Testis (tissue), 5 donors: Measurements from ENCODE around the gene C1QBP. TPM values are rescaled to one million over a fixed set of nuclear protein-coding genes. Genes with fewer than 3 reads are reported as not detected.

Source experiments
- DNase-seq: peaks from one replicate; pipeline ENCODE4 v3.0.0-alpha.2; 2019
- H3K27ac ChIP-seq, 2 donors: fragments of 200-600 bp; sonication (generic); one replicate each; pipeline ENCODE4 v1.5.1; 2019
- H3K27me3 ChIP-seq: fragments of 200-600 bp; sonication (generic); one replicate; pipeline ENCODE4 v1.5.1; 2019
- H3K36me3 ChIP-seq: fragments of 200-600 bp; sonication (generic); one replicate; pipeline ENCODE4 v1.5.1; 2017; ENCODE audit warnings: low read depth; ENCODE audit errors: missing control alignments
- H3K4me1 ChIP-seq: fragments of 200-600 bp; sonication (generic); one replicate; pipeline ENCODE4 v1.5.1; 2019
- H3K4me3 ChIP-seq, 2 donors: fragments of 200-600 bp; sonication (generic); one replicate each; pipeline ENCODE4 v1.5.1; 2017 to 2019
- H3K9me3 ChIP-seq: fragments of 200-600 bp; sonication (generic); one replicate; pipeline ENCODE4 v1.5.1; 2017
- CTCF ChIP-seq, 3 experiments: fragments of 450-650 bp in 2 of 3; fragments of 200-600 bp in 1 of 3; sonication (generic) in 1 of 3; IDR thresholded peaks; one replicate each; pipeline ENCODE4 v1.5.1; 2016 to 2019; ENCODE audit warnings: antibody characterized with exemption in 3 of 3, mild to moderate bottlenecking in 2 of 3, moderate library complexity in 1 of 3
- POLR2A ChIP-seq: fragments of 450-650 bp; IDR thresholded peaks from one replicate; pipeline ENCODE4 v1.6.1; 2017; ENCODE audit warnings: antibody characterized with exemption, mild to moderate bottlenecking, moderate library complexity
- WGBS, 2 donors: methylation state at CpG; one replicate each; pipeline ENCODE4 v1.1.5; 2018; 5-methylcytosine and 5-hydroxymethylcytosine counted together
- intact Hi-C: fragments of 100-400 bp; cut with DNase I; formaldehyde crosslinking; loops from one replicate; pipeline ENCODE4 v1.15.1; 2023; ENCODE audit warnings: low total_unique reads
- long read RNA-seq, 2 donors: transcript quantifications; one replicate each; lab custom pipeline, GENCODE V29; 2026
- polyA plus RNA-seq: library from polyadenylated mRNA; stranded (reverse); fragments of 350-450 nt; fragmentation: Illumina TruSeq; extraction: RNeasy Lipid Tissue Mini Kit (QIAGEN cat#74804); gene quantifications from one replicate; pipeline ENCODE4 v1.2.3, GENCODE V29; 2014; ENCODE audit warnings: low read depth, low replicate concordance; ENCODE audit not compliant: insufficient read depth
- total RNA-seq, 2 donors: library from RNA; depleted of rRNA; stranded (reverse); fragments of >200 nt; gene quantifications; one replicate each; pipeline ENCODE4 v1.2.3, GENCODE V29; 2016

C1QBP gene, protein sequence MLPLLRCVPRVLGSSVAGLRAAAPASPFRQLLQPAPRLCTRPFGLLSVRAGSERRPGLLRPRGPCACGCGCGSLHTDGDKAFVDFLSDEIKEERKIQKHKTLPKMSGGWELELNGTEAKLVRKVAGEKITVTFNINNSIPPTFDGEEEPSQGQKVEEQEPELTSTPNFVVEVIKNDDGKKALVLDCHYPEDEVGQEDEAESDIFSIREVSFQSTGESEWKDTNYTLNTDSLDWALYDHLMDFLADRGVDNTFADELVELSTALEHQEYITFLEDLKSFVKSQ
- 100 to 1,000 TPM; 120 to 151 TPM for total RNA-seq
- polyA plus RNA-seq, result 133 TPM
- long read RNA-seq, donor 1, transcript C1QBP-201 (6 exons, 1,169 nt), result major isoform, 130 of 208 reads
- long read RNA-seq, donor 1, partial matches to known transcripts, result 73 of 208 reads
- long read RNA-seq, donor 1, other reads (novel, unspliced or antisense), result 0 of 208 reads
- long read RNA-seq, donor 2, transcript C1QBP-201 (6 exons, 1,169 nt), result major isoform, 111 of 123 reads
- long read RNA-seq, donor 2, partial matches to known transcripts, result 10 of 123 reads
- long read RNA-seq, donor 2, other reads (novel, unspliced or antisense), result 0 of 123 reads

DNA sequence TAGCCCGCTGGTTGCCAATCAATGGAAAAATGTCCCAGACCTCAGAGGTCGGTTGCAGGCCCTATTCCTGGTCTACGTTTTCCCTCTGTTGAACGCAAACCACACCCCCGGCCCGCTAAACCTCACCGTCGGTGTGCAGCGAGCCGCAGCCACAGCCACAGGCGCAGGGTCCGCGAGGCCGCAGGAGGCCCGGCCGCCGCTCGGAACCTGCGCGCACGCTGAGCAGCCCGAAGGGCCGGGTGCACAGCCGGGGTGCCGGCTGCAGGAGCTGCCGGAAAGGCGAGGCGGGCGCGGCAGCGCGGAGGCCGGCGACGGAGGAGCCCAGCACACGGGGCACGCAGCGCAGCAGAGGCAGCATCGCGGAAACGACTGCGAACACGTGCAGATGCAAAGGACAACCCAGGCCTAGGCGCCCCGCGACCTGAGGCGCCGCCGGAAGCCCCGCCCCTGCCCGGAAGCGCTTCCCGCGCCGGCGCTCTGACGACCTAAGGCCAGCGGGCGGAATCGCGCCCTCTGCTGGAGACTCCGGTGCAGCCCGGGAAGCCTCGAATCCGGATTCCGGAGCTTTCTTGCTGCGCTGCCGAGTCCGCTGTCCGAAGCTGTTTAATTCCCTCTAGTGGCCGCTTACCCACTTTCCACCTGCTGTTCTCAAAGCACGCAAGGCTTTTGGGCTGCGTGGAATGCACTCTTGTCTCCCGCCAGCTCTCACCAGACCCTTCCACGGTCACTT, at the start of gene C1QBP:
Gene C1QBP (minus strand): TSS at position 440 of the 730 bp plus-strand sequence. CDS start 82 bp downstream, at position 358.
- DNase-seq, result peak; percentile 94
- intact Hi-C loops, result no loop called here
- no peaks in the 10 kb centered on the region for H3K36me3 ChIP-seq
- no peaks in the 10 kb centered on the region for H3K27me3 ChIP-seq
- peak within 1 kb of the TSS; percentile 79 to 96 for H3K4me3 ChIP-seq
- H3K9me3 ChIP-seq, result no peaks in the 10 kb centered on the region
- TF ChIP-seq CTCF (IDR thresholded peaks at IDR 0.05) (peak; percentile 98 to 99 (median 99)), POLR2A (no peak)
- H3K27ac ChIP-seq, result peak within 1 kb of the TSS in 1 of 2 donors; percentile 66
- 0% methylated on average over 15 to 75 of the region's 75 CpGs for WGBS, 2 donors
- peaks cover 13% of the 10 kb centered on the region for H3K4me1 ChIP-seq

- peaks cover 3% of the 10 kb centered on the region for H3K4me1 ChIP-seq
- H3K36me3 ChIP-seq, result no peaks in the 10 kb centered on the region
- 81 to 88% methylated on average over 8 of the region's 8 CpGs for WGBS, 2 donors
- H3K4me3 ChIP-seq, result no peak overlapping the region
- H3K9me3 ChIP-seq, result no peaks in the 10 kb centered on the region
- TF ChIP-seq POLR2A, result no peak
- no peak for TF ChIP-seq CTCF (IDR thresholded peaks at IDR 0.05)
- H3K27ac ChIP-seq, result no peak overlapping the region
- no peak for DNase-seq
- intact Hi-C loops, result no loop called here
- H3K27me3 ChIP-seq, result no peaks in the 10 kb centered on the region
Observed at GRCh38 chr17:5488752-5489151, 49.8 kb upstream of the C1QBP start.

DNA sequence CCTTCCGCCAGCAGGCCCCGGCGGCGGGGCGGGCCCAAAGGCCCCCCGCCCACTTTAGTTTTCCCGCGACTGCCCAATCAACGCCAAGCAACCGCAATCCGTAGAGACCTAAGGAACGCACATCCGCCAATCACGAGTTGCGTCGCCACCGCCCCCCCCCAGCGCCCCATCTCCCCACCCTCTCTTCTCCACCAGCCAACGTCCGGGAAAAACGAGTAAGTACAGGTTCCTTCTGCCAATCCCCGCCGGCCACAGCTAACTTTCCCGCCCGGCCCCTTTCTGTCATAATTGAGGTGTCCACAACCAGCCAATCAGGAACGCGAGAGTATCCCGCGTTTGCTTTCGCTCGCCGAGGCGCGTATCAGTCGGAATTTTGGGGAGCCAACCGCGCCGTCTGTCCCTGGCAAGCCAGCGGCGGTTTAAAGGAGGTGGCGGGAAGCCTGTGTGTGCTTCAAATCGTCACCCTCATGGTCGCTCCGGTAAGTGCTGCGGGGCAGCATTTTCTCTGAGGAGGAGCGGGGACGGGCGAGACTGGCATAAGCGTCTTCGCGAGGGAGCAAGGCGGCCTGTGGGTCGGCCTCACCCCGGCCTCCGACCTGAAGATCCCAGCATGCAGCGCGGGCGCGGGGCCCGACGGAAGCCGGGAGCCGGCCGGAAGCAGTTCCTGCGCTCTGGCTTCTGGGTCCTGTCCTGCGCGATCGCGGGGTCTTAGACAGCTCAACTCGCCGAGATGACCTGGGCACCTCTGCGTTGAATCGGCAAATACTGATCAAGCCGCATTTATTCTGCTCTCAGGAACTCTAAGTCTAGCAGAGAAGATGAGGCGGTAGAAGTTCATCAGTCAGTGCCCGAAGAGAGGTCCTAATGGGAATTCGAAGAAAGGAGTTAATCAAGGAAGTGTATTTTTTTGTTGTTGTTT, 47.5 kb upstream of the C1QBP start, which contains the start of gene MIS12:
Gene MIS12 (plus strand): TSS at position 361 of the 919 bp plus-strand sequence. CDS start 2,297 bp downstream, outside the sequence.
- Histone ChIP-seq H3K4me3 (peak within 1 kb of the TSS; percentile 88 to 95), H3K36me3 (no peaks in the 10 kb centered on the region), H3K9me3 (no peaks in the 10 kb centered on the region), H3K27ac (peak within 1 kb of the TSS; percentile 97 to 100), H3K27me3 (no peaks in the 10 kb centered on the region), H3K4me1 (peaks cover 3% of the 10 kb centered on the region)
- 0 to 1% methylated on average over 37 to 77 of the region's 77 CpGs for WGBS, 2 donors
- DNase-seq, result peak; percentile 100
- TF ChIP-seq CTCF (IDR thresholded peaks at IDR 0.05) (no peak), POLR2A (no peak)
- intact Hi-C loops, result no loop called here
